GM12878 (cell line): ENCODE measurements around the gene NANOS2. TPM values are rescaled to one million over a fixed set of nuclear protein-coding genes. Genes with fewer than 3 reads are reported as not detected.

Source experiments
- ATAC-seq: fragments of 200-7000 bp; cut with Tn5 transposase; 3 replicates; pipeline ENCODE4 v1.9.1; 2020; ENCODE audit warnings: mild to moderate bottlenecking, moderate library complexity
- BruUV-seq: library from RNA; stranded (reverse); fragments of 400-500 nt; replicated peaks from 2 replicates; lab custom pipeline; 2021; lab: Mats Ljungman, UMichigan
- CTCF ChIA-PET: fragments of 300-600 bp; sonication (Branson Sonifier 250); formaldehyde crosslinking; extraction: SDS; loops from one replicate; lab custom pipeline; 2021; ENCODE audit warnings: inconsistent platforms; lab: Yijun Ruan, JAX
- POLR2A ChIA-PET: fragments of 350-600 bp; formaldehyde crosslinking; extraction: SDS; loops from one replicate; lab custom pipeline; 2021; ENCODE audit warnings: inconsistent platforms; lab: Charles Lee
- RAD21 ChIA-PET: fragments of 300-600 bp; sonication (Branson Sonifier 250); formaldehyde crosslinking; loops from one replicate; lab custom pipeline; 2023; ENCODE audit warnings: antibody characterized with exemption; ENCODE audit not compliant: unreplicated experiment; lab: Charles Lee
- SMC1A ChIA-PET: fragments of 300-600 bp; sonication (Branson Sonifier 250); formaldehyde crosslinking; loops from one replicate; lab custom pipeline; 2023; ENCODE audit not compliant: unreplicated experiment, uncharacterized antibody; lab: Charles Lee
- DNase-seq: peaks from one replicate; pipeline ENCODE4 v3.0.0-alpha.2; 2011; ENCODE audit warnings: low read depth, low spot score
- FAIRE-seq: peaks from 3 replicates; lab custom pipeline; 2011; peaks lifted over from hg19 to GRCh38; lab: Jason Lieb, UNC
- H2AFZ ChIP-seq: 2 replicates; pipeline ENCODE4 v1.6.0; 2011; ENCODE audit warnings: low read depth, low read length, control low read depth; ENCODE audit not compliant: control insufficient read depth
- H3K27ac ChIP-seq: 2 replicates; pipeline ENCODE4 v1.5.1; 2011; ENCODE audit warnings: control low read depth; ENCODE audit not compliant: control insufficient read depth, insufficient read depth
- H3K27me3 ChIP-seq, 2 experiments: replicated peaks in 1 of 2; 2 replicates each; pipeline versions ENCODE4 v1.6.0 to v1.6.1; 2011; ENCODE audit warnings: low read length in 1 of 2; ENCODE audit not compliant: control insufficient read depth in 2 of 2, insufficient read depth in 2 of 2
- H3K36me3 ChIP-seq, 2 experiments: 2 replicates each; pipeline ENCODE4 v1.5.1; 2011; ENCODE audit warnings: low read length in 1 of 2; ENCODE audit not compliant: control insufficient read depth in 2 of 2, insufficient read depth in 2 of 2
- H3K4me1 ChIP-seq: 2 replicates; pipeline ENCODE4 v1.6.1; 2011; ENCODE audit warnings: mild to moderate bottlenecking, low read length, moderate library complexity, mixed read lengths; ENCODE audit not compliant: control insufficient read depth, insufficient read depth
- H3K4me2 ChIP-seq: 2 replicates; pipeline ENCODE4 v1.6.0; 2011; ENCODE audit warnings: control low read depth; ENCODE audit not compliant: control insufficient read depth, insufficient read depth
- H3K4me3 ChIP-seq: fragments of 200-600 bp; sonication (generic); 2 replicates; pipeline ENCODE4 v1.5.1; 2016
- H3K79me2 ChIP-seq: 2 replicates; pipeline ENCODE4 v1.6.0; 2011; ENCODE audit warnings: low read length; ENCODE audit not compliant: control insufficient read depth, insufficient read depth
- H3K9ac ChIP-seq: 2 replicates; pipeline ENCODE4 v1.8.0; 2011; ENCODE audit warnings: low read length, control low read depth, mixed read lengths; ENCODE audit not compliant: control insufficient read depth, insufficient read depth
- H3K9me3 ChIP-seq: replicated peaks from 3 replicates; pipeline ENCODE4 v1.5.1; 2011; ENCODE audit warnings: mild to moderate bottlenecking, low read length; ENCODE audit not compliant: control insufficient read depth, insufficient read depth
- H4K20me1 ChIP-seq: 2 replicates; pipeline ENCODE4 v1.6.0; 2011; ENCODE audit not compliant: control insufficient read depth, insufficient read depth
- CREB1 ChIP-seq: IDR thresholded peaks from 2 replicates; pipeline ENCODE4 v1.6.1; 2012; ENCODE audit warnings: low read depth, mild to moderate bottlenecking, inconsistent platforms
- ELK1 ChIP-seq: IDR thresholded peaks from 2 replicates; pipeline ENCODE4 v1.6.1; 2012; ENCODE audit warnings: low read depth, low read length, improper control_type of control experiment
- HDGF ChIP-seq: fragments of 450-650 bp; IDR thresholded peaks from 2 replicates; pipeline ENCODE4 v1.6.1; 2016; ENCODE audit warnings: antibody characterized with exemption
- JUND ChIP-seq: IDR thresholded peaks from 2 replicates; pipeline ENCODE4 v1.6.1; 2012; ENCODE audit warnings: low read depth, mild to moderate bottlenecking, low read length, improper control_type of control experiment, moderate library complexity
- NFYA ChIP-seq: IDR thresholded peaks from 2 replicates; pipeline ENCODE4 v1.6.1; 2011; ENCODE audit warnings: low read depth, mild to moderate bottlenecking, low read length, improper control_type of control experiment, borderline replicate concordance
- NR2C2 ChIP-seq: IDR thresholded peaks from 2 replicates; pipeline ENCODE4 v1.6.1; 2011; ENCODE audit warnings: borderline replicate concordance, low read depth; ENCODE audit not compliant: control insufficient read depth, insufficient read length
- POLR2AphosphoS2 ChIP-seq: IDR thresholded peaks from 2 replicates; pipeline ENCODE4 v1.6.1; 2011; ENCODE audit warnings: low read depth, mild to moderate bottlenecking, low read length, improper control_type of control experiment, moderate library complexity
- SRF ChIP-seq, 2 experiments: IDR thresholded peaks; 2 replicates each; pipeline ENCODE4 v1.6.1; 2011; ENCODE audit warnings: low read depth in 2 of 2, low read length in 2 of 2, mild to moderate bottlenecking in 1 of 2, moderate library complexity in 1 of 2
- STAT1 ChIP-seq: fragments of 450-650 bp; conservative IDR thresholded peaks from 2 replicates; pipeline ENCODE4 v1.6.1; 2014; ENCODE audit warnings: antibody characterized with exemption, mild to moderate bottlenecking
- TAF1 ChIP-seq: IDR thresholded peaks from 2 replicates; pipeline ENCODE4 v1.6.1; 2011; ENCODE audit warnings: mild to moderate bottlenecking, low read depth, low read length, borderline replicate concordance
- ZNF592 ChIP-seq: fragments of 450-650 bp; IDR thresholded peaks from 2 replicates; pipeline ENCODE4 v1.6.1; 2017; ENCODE audit warnings: mild to moderate bottlenecking, moderate library complexity
- WGBS: methylation state at CpG from one replicate; pipeline ENCODE4 v1.1.6; 2016; ENCODE audit warnings: low lambda C conversion rate; ENCODE audit not compliant: insufficient replicate concordance, insufficient coverage; ENCODE audit errors: missing lambda C conversion rate; 5-methylcytosine and 5-hydroxymethylcytosine counted together
- in situ Hi-C: fragments of 300-500 bp; cut with MboI; formaldehyde crosslinking; loops from 9 replicates; pipeline ENCODE4 v1.14.3; 2018; ENCODE audit warnings: mixed read lengths
- intact Hi-C: fragments of 100-400 bp; cut with micrococcal nuclease; formaldehyde crosslinking; loops from one replicate; pipeline ENCODE4 v1.14.2; 2022; ENCODE audit not compliant: unreplicated experiment
- polyA plus RNA-seq, 11 experiments: library from polyadenylated mRNA; depleted of rRNA in 4 of 11; unstranded in 6 of 11; stranded (reverse) in 5 of 11; fragments of >200 nt; fragmentation: Nextera tagmentation in 4 of 11; fragmentation: Illumina TruSeq in 1 of 11; extraction: Ambion mirVana in 4 of 11; extraction: Trizol in 1 of 11; gene quantifications; 1 replicate in 1 of 11; 2 replicates in 10 of 11; pipeline versions ENCODE4 v1.2.1 to v1.2.3, GENCODE V29; 2011 to 2016; ENCODE audit warnings: inconsistent platforms in 2 of 11, missing spikeins in 2 of 11, low read depth in 1 of 11
- total RNA-seq, 4 experiments: library from RNA; depleted of rRNA in 3 of 4; stranded (reverse); fragments of >200 nt in 3 of 4; fragmentation: Illumina TruSeq in 1 of 4; extraction: Trizol in 1 of 4; gene quantifications; 2 replicates each; pipeline versions ENCODE4 v1.2.1 to v1.2.3, GENCODE V29; 2013 to 2021
- TF ChIP-seq, protein P1 (sequence below): fragments of 450-650 bp; IDR thresholded peaks from 2 replicates; pipeline ENCODE4 v1.6.1; 2016; ENCODE audit warnings: mild to moderate bottlenecking

NANOS2 gene
- total and polyA plus RNA-seq, 10 of the 15 experiments (the other 5 are each of a cell fraction or from before 2014, with no cell fraction given) = not detected

DNA sequence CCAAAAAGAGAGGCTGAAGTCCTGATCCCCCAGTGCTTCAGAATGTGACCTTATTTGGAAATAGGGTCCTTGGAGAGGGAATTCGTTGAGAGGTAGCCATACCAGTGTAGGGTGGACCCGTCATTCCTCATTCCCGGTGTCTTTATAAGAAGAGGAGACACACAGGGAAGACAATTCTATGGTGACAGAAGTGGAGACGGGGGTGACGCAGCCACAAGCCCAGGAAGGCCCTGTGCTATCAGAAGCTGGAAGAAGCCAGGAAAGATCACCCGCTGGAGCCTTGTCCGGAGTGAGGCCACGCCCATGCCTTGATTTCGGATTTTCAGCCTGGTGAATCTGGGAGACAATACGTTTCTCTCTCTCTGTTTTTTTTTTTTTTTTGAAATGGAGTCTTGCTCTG is 9.6 kb downstream of the NANOS2 start (continued):
- TF ChIP-seq, protein P1, sequence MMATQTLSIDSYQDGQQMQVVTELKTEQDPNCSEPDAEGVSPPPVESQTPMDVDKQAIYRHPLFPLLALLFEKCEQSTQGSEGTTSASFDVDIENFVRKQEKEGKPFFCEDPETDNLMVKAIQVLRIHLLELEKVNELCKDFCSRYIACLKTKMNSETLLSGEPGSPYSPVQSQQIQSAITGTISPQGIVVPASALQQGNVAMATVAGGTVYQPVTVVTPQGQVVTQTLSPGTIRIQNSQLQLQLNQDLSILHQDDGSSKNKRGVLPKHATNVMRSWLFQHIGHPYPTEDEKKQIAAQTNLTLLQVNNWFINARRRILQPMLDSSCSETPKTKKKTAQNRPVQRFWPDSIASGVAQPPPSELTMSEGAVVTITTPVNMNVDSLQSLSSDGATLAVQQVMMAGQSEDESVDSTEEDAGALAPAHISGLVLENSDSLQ = no peak
- TF ChIP-seq TAF1 (no peak), HDGF (no peak), SRF (IDR thresholded peaks at IDR 0.05; ENCODE audit: low read depth in 2 of 2, low read length in 2 of 2) (no peak), STAT1 (no peak)

DNA sequence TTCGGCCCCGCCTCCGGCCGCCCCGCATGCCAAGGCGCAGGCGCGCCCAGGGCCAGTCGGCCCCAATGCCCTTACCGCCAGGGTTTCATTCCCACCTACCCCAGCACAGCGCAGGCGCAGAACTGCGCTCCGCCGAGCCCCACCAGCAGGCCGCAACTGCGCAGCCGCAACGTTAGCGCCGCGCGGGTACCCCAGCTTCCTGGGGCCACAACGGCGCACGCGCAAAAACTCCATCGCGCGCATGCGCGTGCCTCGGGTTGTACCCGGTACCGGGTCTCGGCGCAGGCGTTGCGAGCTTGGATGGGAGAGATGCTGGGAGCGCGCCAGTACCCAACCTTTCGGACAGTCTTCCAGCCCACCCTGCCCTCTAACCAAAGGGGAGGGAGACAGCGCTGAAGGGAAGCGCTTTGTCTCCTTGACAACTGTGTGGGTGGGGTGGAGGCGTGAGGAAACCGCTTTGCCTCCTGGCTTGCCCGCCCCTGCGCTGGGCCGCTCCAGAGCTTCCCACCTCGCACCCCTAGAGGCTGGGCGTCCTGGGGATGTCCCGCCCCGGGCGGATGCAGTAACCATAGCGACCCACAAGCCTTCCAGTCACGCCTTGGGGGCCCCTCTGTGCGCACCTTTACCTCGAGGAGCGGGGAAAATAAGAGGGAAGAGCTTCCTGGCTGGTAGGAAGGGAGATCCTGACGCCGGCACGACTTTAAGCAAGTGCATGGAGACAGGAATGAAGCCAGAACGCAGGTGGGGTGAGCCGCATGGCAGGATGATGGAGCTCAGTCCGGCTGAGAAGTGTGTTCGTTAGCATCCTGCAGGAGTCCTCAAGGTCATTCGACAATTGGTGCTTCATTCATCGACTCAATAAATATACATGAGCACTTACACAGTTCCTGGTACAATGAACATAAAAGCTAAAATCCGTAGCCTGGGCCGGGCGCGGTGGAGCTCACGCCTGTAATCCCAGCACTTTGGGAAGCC is 11.6 kb downstream of the NANOS2 start:
- FAIRE-seq = peak; percentile 98
- no peak for TF ChIP-seq NR2C2
- no peak for TF ChIP-seq ELK1
- TF ChIP-seq NFYA = no peak
- peak; percentile 65; the same call in 1 of the 2 replicates for TF ChIP-seq POLR2AphosphoS2
- TF ChIP-seq CREB1 = no peak
- TF ChIP-seq ZNF592 = no peak
- TF ChIP-seq JUND = no peak

More for the DNA sequence above, 11.6 kb downstream of the NANOS2 start:
- BruUV-seq = TSS peak; percentile 78
- no peaks in the 10 kb centered on the region for H3K9me3 ChIP-seq
- peak overlapping the region; percentile 95 for H2AFZ ChIP-seq
- peak overlapping the region; percentile 24; the same call in 1 of the 2 replicates for H3K9ac ChIP-seq
- H3K27ac ChIP-seq = peak overlapping the region; percentile 27; the same call in 1 of the 2 replicates
- ATAC-seq (peak; percentile 92), DNase-seq (peak; percentile 96)
- ChIA-PET CTCF (interaction anchor here (0.6 to 3.6 kb wide), 11 partner anchors 15 to 172 kb away, joined by 3 to 28 read pairs (median 4); partner anchors contain the start of genes FBXO46, FOXA3, IRF2BP1 and SIX5), SMC1A (interaction anchor here (0.6 to 1.9 kb wide), 7 partner anchors 14 to 92 kb away, joined by 3 to 9 read pairs (median 4); partner anchors contain the start of genes CCDC61, IRF2BP1 and SYMPK), RAD21 (interaction anchor here (1.1 to 2.3 kb wide), 7 partner anchors 11 to 133 kb away, joined by 4 to 26 read pairs (median 11); partner anchors contain the start of genes FOXA3, IRF2BP1, SIX5 and SYMPK), POLR2A (interaction anchor here (0.6 to 3.7 kb wide), 13 partner anchors 10 to 937 kb away, joined by 3 to 23 read pairs (median 6); partner anchors contain the start of genes CCDC61, FOXA3, IRF2BP1 and SIX5)
- in situ Hi-C loops = no loop called here
- no peaks in the 10 kb centered on the region for H3K27me3 ChIP-seq
- peak overlapping the region; percentile 98 for H3K4me3 ChIP-seq
- no peaks in the 10 kb centered on the region; a peak in 1 of 4 replicates for H3K36me3 ChIP-seq
- WGBS = 11% methylated on average over 63 of the region's 73 CpGs
- peak overlapping the region; percentile 90 for H3K4me2 ChIP-seq
- H3K4me1 ChIP-seq = peaks cover 10% of the 10 kb centered on the region
- H3K79me2 ChIP-seq = peaks cover 8% of the 10 kb centered on the region
- H4K20me1 ChIP-seq = no peaks in the 10 kb centered on the region
- intact Hi-C loops = loop anchor here (5.0 kb wide), 1 partner anchor 86 kb away; the partner anchor contains the start of gene RSPH6A
